K562 (cell line): ENCODE measurements around the gene ZNF280C. TPM values are rescaled to one million over a fixed set of nuclear protein-coding genes. Genes with fewer than 3 reads are reported as not detected.

Source experiments
- ARID2 ChIP-seq: fragments of 450-650 bp; IDR thresholded peaks from 2 replicates; pipeline ENCODE4 v1.6.1; 2017; ENCODE audit warnings: antibody characterized with exemption, mild to moderate bottlenecking
- DPF2 ChIP-seq: fragments of 450-650 bp; IDR thresholded peaks from 2 replicates; pipeline ENCODE4 v1.6.1; 2016
- MYC ChIP-seq, 2 experiments: fragments of 250-450 bp in 1 of 2; sonication (Bioruptor Pico) in 1 of 2; IDR thresholded peaks; 2 replicates each; pipeline versions ENCODE4 v1.5.1 to v1.6.1; 2012 to 2021; ENCODE audit warnings: low read depth in 2 of 2, borderline replicate concordance in 1 of 2, improper control_type of control experiment in 1 of 2, low read length in 1 of 2, mild to moderate bottlenecking in 1 of 2, moderate library complexity in 1 of 2
- NFYB ChIP-seq: IDR thresholded peaks from 2 replicates; pipeline ENCODE4 v1.6.1; 2011; ENCODE audit warnings: mild to moderate bottlenecking, moderate library complexity; ENCODE audit not compliant: insufficient read length; ENCODE audit errors: extremely low read depth
- U2AF2 ChIP-seq: fragments of 200-400 bp; formaldehyde crosslinking; optimal IDR thresholded peaks from 2 replicates; pipeline ENCODE3; 2017; ENCODE audit warnings: low read depth, mild to moderate bottlenecking, low read length
- ZFP36 ChIP-seq: fragments of 150-350 bp; IDR thresholded peaks from 2 replicates; pipeline ENCODE4 v1.6.1; 2018; ENCODE audit warnings: low read length, low read depth; ENCODE audit not compliant: partially characterized antibody
- ZNF274 ChIP-seq: IDR thresholded peaks from 2 replicates; pipeline ENCODE4 v1.6.1; 2011; ENCODE audit warnings: low read depth, mild to moderate bottlenecking, low read length, moderate library complexity, borderline replicate concordance
- ZNF431 ChIP-seq: sonication (generic); formaldehyde crosslinking; IDR thresholded peaks from 2 replicates; pipeline ENCODE4 v1.8.0; 2022; ENCODE audit warnings: mild to moderate bottlenecking, missing genetic modification reagents
- ZNF668 ChIP-seq: fragments of 250-450 bp; sonication (Bioruptor Pico); IDR thresholded peaks from 2 replicates; pipeline ENCODE4 v1.8.0; 2022; ENCODE audit warnings: mild to moderate bottlenecking, inconsistent platforms
- ZNF766 ChIP-seq: fragments of 200-800 bp; sonication (Bioruptor generic); conservative IDR thresholded peaks from 2 replicates; pipeline ENCODE4 v1.6.1; 2016; ENCODE audit warnings: missing genetic modification characterization, missing compliant biosample characterization
- polyA plus RNA-seq, 8 experiments: library from polyadenylated mRNA; depleted of rRNA in 4 of 8; stranded (reverse) in 5 of 8; unstranded in 3 of 8; fragments of >200 nt; fragmentation: Nextera tagmentation in 2 of 8; fragmentation: Illumina TruSeq in 1 of 8; extraction: Ambion mirVana in 2 of 8; extraction: Trizol in 1 of 8; gene quantifications; 2 replicates each; pipeline versions ENCODE4 v1.2.1 to v1.2.3, GENCODE V29; 2011 to 2014; ENCODE audit warnings: inconsistent platforms in 1 of 8, missing spikeins in 1 of 8
- total RNA-seq, 7 experiments: library from RNA; depleted of rRNA in 6 of 7; stranded (reverse); fragments of >200 nt in 6 of 7; fragmentation: Illumina TruSeq in 2 of 7; extraction: Trizol in 2 of 7; gene quantifications; 2 replicates each; pipeline versions ENCODE4 v1.2.1 to v1.2.3, GENCODE V29; 2011 to 2021; ENCODE audit warnings: low replicate concordance in 1 of 7
- TF ChIP-seq, protein P1 (sequence below): fragments of 200-600 bp; sonication (generic); IDR thresholded peaks from one replicate; pipeline ENCODE4 v1.6.1; 2012; ENCODE audit warnings: mild to moderate bottlenecking, low read depth, low read length, inconsistent platforms
- TF ChIP-seq, protein P2 (sequence below), 2 experiments: fragments of 150-350 bp in 1 of 2; IDR thresholded peaks; 2 replicates each; pipeline ENCODE4 v1.6.1; 2012 to 2016; ENCODE audit warnings: low read depth in 2 of 2, low read length in 2 of 2, mild to moderate bottlenecking in 1 of 2, moderate library complexity in 1 of 2

Gene ZNF280C
- total and polyA plus RNA-seq, 9 of the 15 experiments (the other 6 are each of a cell fraction or from before 2014, with no cell fraction given) = 1.6 to 8.3 (median 4.4) TPM

GRCh38 chrX:130165703-130166502, 102.8 kb downstream of the ZNF280C start, which contains the start of gene AIFM1 (continued):
- TF ChIP-seq, protein P1, sequence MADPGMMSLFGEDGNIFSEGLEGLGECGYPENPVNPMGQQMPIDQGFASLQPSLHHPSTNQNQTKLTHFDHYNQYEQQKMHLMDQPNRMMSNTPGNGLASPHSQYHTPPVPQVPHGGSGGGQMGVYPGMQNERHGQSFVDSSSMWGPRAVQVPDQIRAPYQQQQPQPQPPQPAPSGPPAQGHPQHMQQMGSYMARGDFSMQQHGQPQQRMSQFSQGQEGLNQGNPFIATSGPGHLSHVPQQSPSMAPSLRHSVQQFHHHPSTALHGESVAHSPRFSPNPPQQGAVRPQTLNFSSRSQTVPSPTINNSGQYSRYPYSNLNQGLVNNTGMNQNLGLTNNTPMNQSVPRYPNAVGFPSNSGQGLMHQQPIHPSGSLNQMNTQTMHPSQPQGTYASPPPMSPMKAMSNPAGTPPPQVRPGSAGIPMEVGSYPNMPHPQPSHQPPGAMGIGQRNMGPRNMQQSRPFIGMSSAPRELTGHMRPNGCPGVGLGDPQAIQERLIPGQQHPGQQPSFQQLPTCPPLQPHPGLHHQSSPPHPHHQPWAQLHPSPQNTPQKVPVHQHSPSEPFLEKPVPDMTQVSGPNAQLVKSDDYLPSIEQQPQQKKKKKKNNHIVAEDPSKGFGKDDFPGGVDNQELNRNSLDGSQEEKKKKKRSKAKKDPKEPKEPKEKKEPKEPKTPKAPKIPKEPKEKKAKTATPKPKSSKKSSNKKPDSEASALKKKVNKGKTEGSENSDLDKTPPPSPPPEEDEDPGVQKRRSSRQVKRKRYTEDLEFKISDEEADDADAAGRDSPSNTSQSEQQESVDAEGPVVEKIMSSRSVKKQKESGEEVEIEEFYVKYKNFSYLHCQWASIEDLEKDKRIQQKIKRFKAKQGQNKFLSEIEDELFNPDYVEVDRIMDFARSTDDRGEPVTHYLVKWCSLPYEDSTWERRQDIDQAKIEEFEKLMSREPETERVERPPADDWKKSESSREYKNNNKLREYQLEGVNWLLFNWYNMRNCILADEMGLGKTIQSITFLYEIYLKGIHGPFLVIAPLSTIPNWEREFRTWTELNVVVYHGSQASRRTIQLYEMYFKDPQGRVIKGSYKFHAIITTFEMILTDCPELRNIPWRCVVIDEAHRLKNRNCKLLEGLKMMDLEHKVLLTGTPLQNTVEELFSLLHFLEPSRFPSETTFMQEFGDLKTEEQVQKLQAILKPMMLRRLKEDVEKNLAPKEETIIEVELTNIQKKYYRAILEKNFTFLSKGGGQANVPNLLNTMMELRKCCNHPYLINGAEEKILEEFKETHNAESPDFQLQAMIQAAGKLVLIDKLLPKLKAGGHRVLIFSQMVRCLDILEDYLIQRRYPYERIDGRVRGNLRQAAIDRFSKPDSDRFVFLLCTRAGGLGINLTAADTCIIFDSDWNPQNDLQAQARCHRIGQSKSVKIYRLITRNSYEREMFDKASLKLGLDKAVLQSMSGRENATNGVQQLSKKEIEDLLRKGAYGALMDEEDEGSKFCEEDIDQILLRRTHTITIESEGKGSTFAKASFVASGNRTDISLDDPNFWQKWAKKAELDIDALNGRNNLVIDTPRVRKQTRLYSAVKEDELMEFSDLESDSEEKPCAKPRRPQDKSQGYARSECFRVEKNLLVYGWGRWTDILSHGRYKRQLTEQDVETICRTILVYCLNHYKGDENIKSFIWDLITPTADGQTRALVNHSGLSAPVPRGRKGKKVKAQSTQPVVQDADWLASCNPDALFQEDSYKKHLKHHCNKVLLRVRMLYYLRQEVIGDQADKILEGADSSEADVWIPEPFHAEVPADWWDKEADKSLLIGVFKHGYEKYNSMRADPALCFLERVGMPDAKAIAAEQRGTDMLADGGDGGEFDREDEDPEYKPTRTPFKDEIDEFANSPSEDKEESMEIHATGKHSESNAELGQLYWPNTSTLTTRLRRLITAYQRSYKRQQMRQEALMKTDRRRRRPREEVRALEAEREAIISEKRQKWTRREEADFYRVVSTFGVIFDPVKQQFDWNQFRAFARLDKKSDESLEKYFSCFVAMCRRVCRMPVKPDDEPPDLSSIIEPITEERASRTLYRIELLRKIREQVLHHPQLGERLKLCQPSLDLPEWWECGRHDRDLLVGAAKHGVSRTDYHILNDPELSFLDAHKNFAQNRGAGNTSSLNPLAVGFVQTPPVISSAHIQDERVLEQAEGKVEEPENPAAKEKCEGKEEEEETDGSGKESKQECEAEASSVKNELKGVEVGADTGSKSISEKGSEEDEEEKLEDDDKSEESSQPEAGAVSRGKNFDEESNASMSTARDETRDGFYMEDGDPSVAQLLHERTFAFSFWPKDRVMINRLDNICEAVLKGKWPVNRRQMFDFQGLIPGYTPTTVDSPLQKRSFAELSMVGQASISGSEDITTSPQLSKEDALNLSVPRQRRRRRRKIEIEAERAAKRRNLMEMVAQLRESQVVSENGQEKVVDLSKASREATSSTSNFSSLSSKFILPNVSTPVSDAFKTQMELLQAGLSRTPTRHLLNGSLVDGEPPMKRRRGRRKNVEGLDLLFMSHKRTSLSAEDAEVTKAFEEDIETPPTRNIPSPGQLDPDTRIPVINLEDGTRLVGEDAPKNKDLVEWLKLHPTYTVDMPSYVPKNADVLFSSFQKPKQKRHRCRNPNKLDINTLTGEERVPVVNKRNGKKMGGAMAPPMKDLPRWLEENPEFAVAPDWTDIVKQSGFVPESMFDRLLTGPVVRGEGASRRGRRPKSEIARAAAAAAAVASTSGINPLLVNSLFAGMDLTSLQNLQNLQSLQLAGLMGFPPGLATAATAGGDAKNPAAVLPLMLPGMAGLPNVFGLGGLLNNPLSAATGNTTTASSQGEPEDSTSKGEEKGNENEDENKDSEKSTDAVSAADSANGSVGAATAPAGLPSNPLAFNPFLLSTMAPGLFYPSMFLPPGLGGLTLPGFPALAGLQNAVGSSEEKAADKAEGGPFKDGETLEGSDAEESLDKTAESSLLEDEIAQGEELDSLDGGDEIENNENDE = no peak
- TF ChIP-seq, protein P2, sequence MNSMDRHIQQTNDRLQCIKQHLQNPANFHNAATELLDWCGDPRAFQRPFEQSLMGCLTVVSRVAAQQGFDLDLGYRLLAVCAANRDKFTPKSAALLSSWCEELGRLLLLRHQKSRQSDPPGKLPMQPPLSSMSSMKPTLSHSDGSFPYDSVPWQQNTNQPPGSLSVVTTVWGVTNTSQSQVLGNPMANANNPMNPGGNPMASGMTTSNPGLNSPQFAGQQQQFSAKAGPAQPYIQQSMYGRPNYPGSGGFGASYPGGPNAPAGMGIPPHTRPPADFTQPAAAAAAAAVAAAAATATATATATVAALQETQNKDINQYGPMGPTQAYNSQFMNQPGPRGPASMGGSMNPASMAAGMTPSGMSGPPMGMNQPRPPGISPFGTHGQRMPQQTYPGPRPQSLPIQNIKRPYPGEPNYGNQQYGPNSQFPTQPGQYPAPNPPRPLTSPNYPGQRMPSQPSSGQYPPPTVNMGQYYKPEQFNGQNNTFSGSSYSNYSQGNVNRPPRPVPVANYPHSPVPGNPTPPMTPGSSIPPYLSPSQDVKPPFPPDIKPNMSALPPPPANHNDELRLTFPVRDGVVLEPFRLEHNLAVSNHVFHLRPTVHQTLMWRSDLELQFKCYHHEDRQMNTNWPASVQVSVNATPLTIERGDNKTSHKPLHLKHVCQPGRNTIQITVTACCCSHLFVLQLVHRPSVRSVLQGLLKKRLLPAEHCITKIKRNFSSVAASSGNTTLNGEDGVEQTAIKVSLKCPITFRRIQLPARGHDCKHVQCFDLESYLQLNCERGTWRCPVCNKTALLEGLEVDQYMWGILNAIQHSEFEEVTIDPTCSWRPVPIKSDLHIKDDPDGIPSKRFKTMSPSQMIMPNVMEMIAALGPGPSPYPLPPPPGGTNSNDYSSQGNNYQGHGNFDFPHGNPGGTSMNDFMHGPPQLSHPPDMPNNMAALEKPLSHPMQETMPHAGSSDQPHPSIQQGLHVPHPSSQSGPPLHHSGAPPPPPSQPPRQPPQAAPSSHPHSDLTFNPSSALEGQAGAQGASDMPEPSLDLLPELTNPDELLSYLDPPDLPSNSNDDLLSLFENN (IDR thresholded peaks at IDR 0.05; ENCODE audit: low read depth in 2 of 2, low read length in 2 of 2) = no peak
- TF ChIP-seq ZFP36 (no peak), DPF2 (peak; percentile 63; the same call in 1 of the 2 replicates), ZNF668 (CRISPR knock-in tag) (no peak), U2AF2 (no peak), ARID2 (no peak), ZNF766 (peak; percentile 54; the same call in 1 of the 2 replicates), ZNF274 (no peak), ZNF431 (CRISPR knock-in tag) (peak; percentile 52; the same call in 1 of the 2 replicates), MYC (IDR thresholded peaks at IDR 0.05; ENCODE audit: low read depth, low read length) (no peak; the same call in 1 of the 2 replicates), MYC (CRISPR knock-in tag; IDR thresholded peaks at IDR 0.05; ENCODE audit: borderline replicate concordance, low read depth) (no peak), NFYB (peak; percentile 21)
